HCT116 (cell line): ENCODE results near the gene ZNF544. TPM values are rescaled to one million over a fixed set of nuclear protein-coding genes. Genes with fewer than 3 reads are reported as not detected.

ENCODE experiments used
- ATAC-seq: fragments of 200-7000 bp; cut with Tn5 transposase; 2 replicates; pipeline ENCODE4 v1.9.1; 2020; ENCODE audit warnings: mild to moderate bottlenecking, moderate library complexity
- BruUV-seq: library from RNA; stranded (reverse); fragments of 400-500 nt; replicated peaks from 2 replicates; lab custom pipeline; 2021; lab: Mats Ljungman, UMichigan
- CTCF ChIA-PET: fragments of 300-600 bp; sonication (Branson Sonifier 250); formaldehyde crosslinking; loops from one replicate; lab custom pipeline; 2021; ENCODE audit warnings: antibody characterized with exemption; lab: Charles Lee
- POLR2A ChIA-PET: fragments of 300-600, 350-600 bp; sonication (Branson Sonifier 250); formaldehyde crosslinking; loops from one replicate; lab custom pipeline; 2021; ENCODE audit warnings: antibody characterized with exemption; lab: Charles Lee
- RAD21 ChIA-PET, 2 experiments: fragments of 300-600 bp; sonication (Branson Sonifier 250); formaldehyde crosslinking; loops; one replicate each; lab custom pipeline; 2023; ENCODE audit warnings: low total read pairs in 2 of 2; ENCODE audit not compliant: uncharacterized antibody in 2 of 2, unreplicated experiment in 2 of 2, low non-redundant PET in 1 of 2; lab: Charles Lee
- DNase-seq: peaks from one replicate; pipeline ENCODE4 v3.0.0-alpha.2; 2010; ENCODE audit warnings: low read depth, low spot score
- H2AFZ ChIP-seq: fragments of 200-600 bp; shearing (Covaris generic), sonication (generic); 2 replicates; pipeline ENCODE4 v1.6.1; 2017; ENCODE audit warnings: low read depth, mixed run types, mixed read lengths, antibody characterized with exemption, low read length; ENCODE audit not compliant: poor library complexity, severe bottlenecking
- H3K27ac ChIP-seq: 2 replicates; pipeline ENCODE4 v1.5.1; 2012; ENCODE audit warnings: low read depth, low read length
- H3K27me3 ChIP-seq: fragments of 200-600 bp; sonication (generic); 2 replicates; pipeline ENCODE4 v1.6.1; 2016; ENCODE audit warnings: mixed run types, low read length, mixed read lengths; ENCODE audit not compliant: insufficient read depth
- H3K36me3 ChIP-seq, 2 experiments: fragments of 200-500 bp in 1 of 2; fragments of 200-600 bp in 1 of 2; sonication (Bioruptor generic) in 1 of 2; sonication (generic) in 1 of 2; 2 replicates each; pipeline versions ENCODE4 v1.5.1 to v1.6.1; 2014 to 2016; ENCODE audit warnings: low read length in 2 of 2, inconsistent platforms in 1 of 2, mixed read lengths in 1 of 2, mixed run types in 1 of 2; ENCODE audit not compliant: insufficient read depth in 2 of 2, control insufficient read depth in 1 of 2
- H3K4me1 ChIP-seq, 2 experiments: fragments of 200-600 bp in 1 of 2; sonication (generic) in 1 of 2; 2 replicates each; pipeline versions ENCODE4 v1.5.1 to v1.6.1; 2012 to 2017; ENCODE audit warnings: low read length in 2 of 2, inconsistent platforms in 1 of 2, mild to moderate bottlenecking in 1 of 2, mixed read lengths in 1 of 2, mixed run types in 1 of 2, moderate library complexity in 1 of 2; ENCODE audit not compliant: insufficient read depth in 2 of 2, control insufficient read depth in 1 of 2
- H3K4me2 ChIP-seq: fragments of 200-600 bp; sonication (generic); 2 replicates; pipeline ENCODE4 v1.6.1; 2017; ENCODE audit warnings: mixed run types, low read length, mixed read lengths
- H3K4me3 ChIP-seq, 2 experiments: fragments of 200-600 bp in 1 of 2; sonication (generic) in 1 of 2; replicated peaks in 1 of 2; 2 replicates each; pipeline ENCODE4 v1.5.1; 2011 to 2016; ENCODE audit warnings: low read length in 2 of 2, control low read depth in 1 of 2, low read depth in 1 of 2, mild to moderate bottlenecking in 1 of 2, mixed read lengths in 1 of 2, mixed run types in 1 of 2
- H3K79me2 ChIP-seq: fragments of 200-600 bp; sonication (generic); 2 replicates; pipeline ENCODE4 v1.6.1; 2017; ENCODE audit warnings: mild to moderate bottlenecking, mixed run types, low read length, moderate library complexity, mixed read lengths; ENCODE audit not compliant: insufficient read depth
- H3K9ac ChIP-seq: fragments of 200-600 bp; sonication (generic); 2 replicates; pipeline ENCODE4 v1.6.1; 2016; ENCODE audit warnings: low read length, mixed read lengths
- H3K9me2 ChIP-seq: fragments of 200-600 bp; sonication (generic), shearing (Covaris generic); 2 replicates; pipeline ENCODE4 v1.6.1; 2017; ENCODE audit warnings: mixed run types, mild to moderate bottlenecking, moderate library complexity; ENCODE audit not compliant: insufficient read depth
- H3K9me3 ChIP-seq, 2 experiments: fragments of 200-500 bp in 1 of 2; fragments of 200-600 bp in 1 of 2; sonication (Bioruptor generic) in 1 of 2; sonication (generic) in 1 of 2; 2 replicates each; pipeline ENCODE4 v1.6.1; 2014 to 2017; ENCODE audit warnings: low read length in 2 of 2, mixed read lengths in 2 of 2, inconsistent platforms in 1 of 2, low read depth in 1 of 2, mild to moderate bottlenecking in 1 of 2, mixed run types in 1 of 2, moderate library complexity in 1 of 2; ENCODE audit not compliant: control insufficient read depth in 1 of 2, insufficient read depth in 1 of 2
- H4K20me1 ChIP-seq: fragments of 200-600 bp; sonication (generic), shearing (Covaris generic); 2 replicates; pipeline ENCODE4 v1.6.1; 2017; ENCODE audit warnings: mixed run types, mild to moderate bottlenecking, moderate library complexity; ENCODE audit not compliant: insufficient read depth
- CBX3 ChIP-seq: IDR thresholded peaks from 2 replicates; pipeline ENCODE4 v1.6.1; 2012; ENCODE audit warnings: low read depth
- CEBPB ChIP-seq: IDR thresholded peaks from 2 replicates; pipeline ENCODE4 v1.6.1; 2012; ENCODE audit warnings: low read depth
- RAD21 ChIP-seq: IDR thresholded peaks from 2 replicates; pipeline ENCODE4 v1.6.1; 2012; ENCODE audit warnings: low read depth, mild to moderate bottlenecking
- SIN3A ChIP-seq: IDR thresholded peaks from 2 replicates; pipeline ENCODE4 v1.6.1; 2012; ENCODE audit warnings: low read depth
- intact Hi-C: fragments of 100-400 bp; cut with micrococcal nuclease; formaldehyde crosslinking; loops from 2 replicates; pipeline ENCODE4 v1.10.0; 2022
- total RNA-seq: library from RNA; stranded (reverse); gene quantifications from one replicate; pipeline ENCODE4 v1.2.1, GENCODE V29; 2021; ENCODE audit not compliant: unreplicated experiment
- TF ChIP-seq, protein P1 (sequence below), 3 experiments: fragments of 200-600 bp in 1 of 3; sonication (generic) in 1 of 3; IDR thresholded peaks in 2 of 3; conservative IDR thresholded peaks in 1 of 3; 2 replicates each; pipeline ENCODE4 v1.5.1; 2012 to 2017; ENCODE audit warnings: low read depth in 2 of 3, low read length in 2 of 3, antibody characterized with exemption in 1 of 3, borderline replicate concordance in 1 of 3, control low read depth in 1 of 3, mild to moderate bottlenecking in 1 of 3, mixed read lengths in 1 of 3, mixed run types in 1 of 3, moderate library complexity in 1 of 3; ENCODE audit not compliant: insufficient read depth in 1 of 3
- TF ChIP-seq, protein P2 (sequence below): IDR thresholded peaks from 2 replicates; pipeline ENCODE4 v1.6.1; 2012; ENCODE audit warnings: low read depth

Gene ZNF544
- total RNA-seq, 1 experiment from 2014 or later = 46.3 TPM

DNA sequence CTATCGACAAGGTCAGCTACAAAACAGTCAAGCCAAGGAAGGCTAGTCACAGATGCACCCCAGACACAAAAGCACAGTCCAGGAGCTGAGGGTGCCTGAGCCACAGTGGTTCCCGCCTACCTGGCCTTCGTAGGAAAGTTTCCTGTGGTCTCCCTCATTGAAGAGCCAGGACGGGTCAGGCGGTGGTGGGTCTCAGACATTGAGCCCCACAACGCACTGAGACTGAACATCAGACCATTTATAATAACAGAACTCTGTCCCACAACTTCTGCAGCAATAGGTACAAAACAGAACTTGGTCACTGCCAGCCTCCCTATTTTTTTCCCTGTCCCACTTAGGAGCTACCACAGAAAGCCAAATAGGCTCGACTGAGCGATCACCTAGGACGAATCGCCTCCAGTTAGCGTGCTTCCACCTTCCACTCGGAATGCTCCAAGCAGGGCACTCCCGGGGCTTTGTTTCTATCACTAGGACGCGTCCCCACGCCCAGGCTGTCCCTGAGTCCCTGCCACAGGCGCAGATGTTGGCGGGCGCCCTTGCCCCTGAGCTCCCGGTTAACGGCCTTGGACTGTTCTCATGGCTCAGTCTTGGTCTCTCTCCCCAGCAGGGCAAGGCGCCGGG, 640 bp upstream of the ZNF544 start:
- Histone ChIP-seq H3K4me2 (peak overlapping the region; percentile 90), H3K9me2 (no peaks in the 10 kb centered on the region), H3K27me3 (no peaks in the 10 kb centered on the region), H4K20me1 (no peaks in the 10 kb centered on the region), H3K36me3 (peaks cover 24 to 35% of the 10 kb centered on the region in 2 experiments), H3K27ac (peak overlapping the region; percentile 98), H3K4me1 (peaks cover 3 to 17% of the 10 kb centered on the region in 2 experiments), H3K4me3 (peak overlapping the region; percentile 73 to 91), H3K79me2 (peaks cover 39% of the 10 kb centered on the region), H2AFZ (peak overlapping the region; percentile 63), H3K9ac (peak overlapping the region; percentile 91), H3K9me3 (peaks cover 0 to 3% of the 10 kb centered on the region in 2 experiments; a peak in 2 of 4 replicates)
- ChIA-PET CTCF (interaction anchor here (0.5 to 1.3 kb wide), 5 partner anchors 9 to 1084 kb away, joined by 3 to 7 read pairs (median 3); partner anchors contain the start of gene ZBTB45), RAD21 (no interaction called here), POLR2A (interaction anchor here (1.4 to 2.0 kb wide), 2 partner anchors 135 to 286 kb away, joined by 4 to 7 read pairs; partner anchors contain the start of gene ZNF497)
- no peak for DNase-seq
- BruUV-seq = TSS peak; percentile 93
- ATAC-seq = no peak
- intact Hi-C loops = loop anchor here (1.0 to 5.0 kb wide), 2 partner anchors 79 to 99 kb away; partner anchors contain the start of gene ERVK3-1
- TF ChIP-seq CEBPB (no peak), SIN3A (0 out of 2 replicates have a peak, but pooled peaks have one; percentile 13)

DNA sequence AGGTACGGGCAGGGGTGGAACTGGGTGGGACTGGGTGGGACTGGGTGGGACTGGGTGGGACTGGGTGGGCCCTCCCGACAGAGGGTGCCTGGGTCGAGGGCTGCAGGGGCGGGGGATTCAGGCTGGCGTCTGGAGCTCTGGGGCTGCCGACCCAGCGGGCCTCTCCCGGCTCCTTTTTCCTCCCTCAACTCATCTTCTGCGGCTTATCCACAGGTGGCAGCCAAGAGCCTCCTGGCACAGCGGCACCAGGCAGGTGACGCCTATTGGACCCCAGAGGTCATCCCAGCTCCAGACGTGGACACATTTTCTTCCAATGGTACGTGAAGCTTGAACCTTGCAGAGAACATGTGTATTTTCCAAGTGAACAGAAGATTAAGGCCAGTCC, 533 bp downstream of the ZNF544 start:
- intact Hi-C loops = loop anchor here (5.0 kb wide), 1 partner anchor 78 kb away; the partner anchor contains the start of gene ERVK3-1

More for the DNA sequence above, 533 bp downstream of the ZNF544 start:
- Histone ChIP-seq H3K27me3 (no peaks in the 10 kb centered on the region), H3K79me2 (peaks cover 51% of the 10 kb centered on the region), H3K4me1 (peaks cover 3 to 17% of the 10 kb centered on the region in 2 experiments), H3K36me3 (peaks cover 32 to 46% of the 10 kb centered on the region in 2 experiments), H3K9ac (peak overlapping the region; percentile 91), H4K20me1 (no peaks in the 10 kb centered on the region), H3K4me2 (peak overlapping the region; percentile 90), H3K9me2 (no peaks in the 10 kb centered on the region), H3K27ac (peak overlapping the region; percentile 98), H3K9me3 (peaks cover 0 to 6% of the 10 kb centered on the region in 2 experiments; a peak in 3 of 4 replicates), H2AFZ (no peak overlapping the region), H3K4me3 (peak overlapping the region; percentile 73 to 91)
- ChIA-PET CTCF (interaction anchor here (1.0 to 1.3 kb wide), 3 partner anchors 49 to 290 kb away, joined by 3 to 4 read pairs (median 3); partner anchors contain the start of genes ZBTB45 and ZNF8), POLR2A (interaction anchor here (2.0 kb wide), 1 partner anchor 133 kb away, joined by 7 read pairs; the partner anchor contains the start of gene ZNF497), RAD21 (no interaction called here)
- TF ChIP-seq, protein P1, sequence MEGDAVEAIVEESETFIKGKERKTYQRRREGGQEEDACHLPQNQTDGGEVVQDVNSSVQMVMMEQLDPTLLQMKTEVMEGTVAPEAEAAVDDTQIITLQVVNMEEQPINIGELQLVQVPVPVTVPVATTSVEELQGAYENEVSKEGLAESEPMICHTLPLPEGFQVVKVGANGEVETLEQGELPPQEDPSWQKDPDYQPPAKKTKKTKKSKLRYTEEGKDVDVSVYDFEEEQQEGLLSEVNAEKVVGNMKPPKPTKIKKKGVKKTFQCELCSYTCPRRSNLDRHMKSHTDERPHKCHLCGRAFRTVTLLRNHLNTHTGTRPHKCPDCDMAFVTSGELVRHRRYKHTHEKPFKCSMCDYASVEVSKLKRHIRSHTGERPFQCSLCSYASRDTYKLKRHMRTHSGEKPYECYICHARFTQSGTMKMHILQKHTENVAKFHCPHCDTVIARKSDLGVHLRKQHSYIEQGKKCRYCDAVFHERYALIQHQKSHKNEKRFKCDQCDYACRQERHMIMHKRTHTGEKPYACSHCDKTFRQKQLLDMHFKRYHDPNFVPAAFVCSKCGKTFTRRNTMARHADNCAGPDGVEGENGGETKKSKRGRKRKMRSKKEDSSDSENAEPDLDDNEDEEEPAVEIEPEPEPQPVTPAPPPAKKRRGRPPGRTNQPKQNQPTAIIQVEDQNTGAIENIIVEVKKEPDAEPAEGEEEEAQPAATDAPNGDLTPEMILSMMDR (IDR thresholded peaks at IDR 0.05 in 2 of 3, conservative IDR thresholded peaks at IDR 0.05 in 1 of 3; ENCODE audit: borderline replicate concordance in 1 of 3, insufficient read depth in 1 of 3, low read depth in 2 of 3, low read length in 2 of 3) = peak; percentile 22 to 63 (median 47); a peak in 5 of 6 replicates
- TF ChIP-seq, protein P2, sequence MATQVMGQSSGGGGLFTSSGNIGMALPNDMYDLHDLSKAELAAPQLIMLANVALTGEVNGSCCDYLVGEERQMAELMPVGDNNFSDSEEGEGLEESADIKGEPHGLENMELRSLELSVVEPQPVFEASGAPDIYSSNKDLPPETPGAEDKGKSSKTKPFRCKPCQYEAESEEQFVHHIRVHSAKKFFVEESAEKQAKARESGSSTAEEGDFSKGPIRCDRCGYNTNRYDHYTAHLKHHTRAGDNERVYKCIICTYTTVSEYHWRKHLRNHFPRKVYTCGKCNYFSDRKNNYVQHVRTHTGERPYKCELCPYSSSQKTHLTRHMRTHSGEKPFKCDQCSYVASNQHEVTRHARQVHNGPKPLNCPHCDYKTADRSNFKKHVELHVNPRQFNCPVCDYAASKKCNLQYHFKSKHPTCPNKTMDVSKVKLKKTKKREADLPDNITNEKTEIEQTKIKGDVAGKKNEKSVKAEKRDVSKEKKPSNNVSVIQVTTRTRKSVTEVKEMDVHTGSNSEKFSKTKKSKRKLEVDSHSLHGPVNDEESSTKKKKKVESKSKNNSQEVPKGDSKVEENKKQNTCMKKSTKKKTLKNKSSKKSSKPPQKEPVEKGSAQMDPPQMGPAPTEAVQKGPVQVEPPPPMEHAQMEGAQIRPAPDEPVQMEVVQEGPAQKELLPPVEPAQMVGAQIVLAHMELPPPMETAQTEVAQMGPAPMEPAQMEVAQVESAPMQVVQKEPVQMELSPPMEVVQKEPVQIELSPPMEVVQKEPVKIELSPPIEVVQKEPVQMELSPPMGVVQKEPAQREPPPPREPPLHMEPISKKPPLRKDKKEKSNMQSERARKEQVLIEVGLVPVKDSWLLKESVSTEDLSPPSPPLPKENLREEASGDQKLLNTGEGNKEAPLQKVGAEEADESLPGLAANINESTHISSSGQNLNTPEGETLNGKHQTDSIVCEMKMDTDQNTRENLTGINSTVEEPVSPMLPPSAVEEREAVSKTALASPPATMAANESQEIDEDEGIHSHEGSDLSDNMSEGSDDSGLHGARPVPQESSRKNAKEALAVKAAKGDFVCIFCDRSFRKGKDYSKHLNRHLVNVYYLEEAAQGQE = no peak
- TF ChIP-seq CBX3 (no peak), RAD21 (peak; percentile 50)
- BruUV-seq = no TSS peak
- DNase-seq (no peak), ATAC-seq (peak; percentile 74)
